AG09309 (cell line): Measurements from ENCODE around the gene FANCD2OS.

ENCODE experiments used
- DNase-seq: peaks from one replicate; pipeline ENCODE4 v3.0.0-alpha.2; 2010; ENCODE audit warnings: low read depth
- H3K4me3 ChIP-seq: 2 replicates; pipeline ENCODE4 v1.5.1; 2011; ENCODE audit warnings: mild to moderate bottlenecking, low read depth, low read length, moderate library complexity; ENCODE audit not compliant: control insufficient read depth
- CTCF ChIP-seq: IDR thresholded peaks from 2 replicates; pipeline ENCODE4 v1.5.1; 2011; ENCODE audit warnings: mild to moderate bottlenecking, low read depth, low read length, inconsistent platforms; ENCODE audit not compliant: insufficient read depth, control insufficient read depth; ENCODE audit errors: missing control alignments

Gene FANCD2OS

GRCh38 chr3:10122724-10123123, 14.7 kb upstream of the FANCD2OS start:
- H3K4me3 ChIP-seq = no peak overlapping the region
- DNase-seq = no peak
- TF ChIP-seq CTCF = no peak

GRCh38 chr3:10121064-10121463, 13.0 kb upstream of the FANCD2OS start:
- DNase-seq = no peak

GRCh38 chr3:10119376-10119775, 11.3 kb upstream of the FANCD2OS start:
- no peak for DNase-seq
- no peak for TF ChIP-seq CTCF
- no peak overlapping the region for H3K4me3 ChIP-seq

More at GRCh38 chr3:10121064-10121463, 13.0 kb upstream of the FANCD2OS start:
- TF ChIP-seq CTCF = no peak
- H3K4me3 ChIP-seq = no peak overlapping the region

GRCh38 chr3:10116928-10117327, 8.9 kb upstream of the FANCD2OS start:
- H3K4me3 ChIP-seq = no peak overlapping the region

GRCh38 chr3:10116138-10116460, 8.0 kb upstream of the FANCD2OS start:
- peak overlapping the region; percentile 95 for H3K4me3 ChIP-seq
- no peak for DNase-seq
- no peak for TF ChIP-seq CTCF

More at GRCh38 chr3:10116928-10117327, 8.9 kb upstream of the FANCD2OS start:
- TF ChIP-seq CTCF = no peak
- no peak for DNase-seq

- TF ChIP-seq CTCF = no peak
- H3K4me3 ChIP-seq = peak within 1 kb of the TSS; percentile 95
- peak; percentile 85 for DNase-seq
Measured at GRCh38 chr3:10115326-10116137, 7.5 kb upstream of the FANCD2OS start, which contains the start of gene BRK1. TSS of gene BRK1 (plus strand) at chr3:10115675. CDS start at chr3:10115702, 27 bp downstream.
